ENCODE data around the gene WDHD1.

DNA sequence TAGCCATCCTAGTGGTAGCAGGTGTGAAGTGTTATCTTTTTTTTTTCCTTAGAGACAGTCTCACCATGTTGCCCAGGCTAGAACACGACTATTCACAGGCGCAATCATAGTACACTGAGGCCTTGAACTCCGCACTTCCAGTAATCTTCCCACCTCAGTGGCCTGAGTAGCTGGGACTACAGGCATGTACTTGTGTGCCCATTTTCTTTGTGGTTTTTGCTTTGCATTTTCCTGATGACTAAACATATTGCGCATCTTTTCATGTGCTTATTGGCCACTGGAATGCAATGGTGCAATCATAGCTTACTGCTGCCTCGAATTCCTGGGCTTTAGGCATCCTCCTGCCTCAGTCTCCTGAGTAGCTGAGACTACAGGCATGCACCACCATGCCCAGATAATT, 90.9 kb downstream of the WDHD1 start:
- TF ChIP-seq CTCF (IDR thresholded peaks at IDR 0.05) (no peak), POLR2A (IDR thresholded peaks at IDR 0.05) (no peak)

Data from uterus (tissue), 2 donors.